ENCODE results near the gene AFF2.

AFF2 gene

GRCh38 chrX:148582353-148582752 is 81.9 kb downstream of the AFF2 start:
- no peak for TF ChIP-seq CTCF (IDR thresholded peaks at IDR 0.05; ENCODE audit: control insufficient read depth, insufficient read depth, low read depth, low read length, missing control alignments)
- H3K4me3 ChIP-seq (ENCODE audit: control insufficient read depth, low read depth, low read length) = no peak overlapping the region
- no peak for DNase-seq (ENCODE audit: low read depth)

- no peak for TF ChIP-seq CTCF (IDR thresholded peaks at IDR 0.05; ENCODE audit: control insufficient read depth, insufficient read depth, low read depth, low read length, missing control alignments)
- DNase-seq (ENCODE audit: low read depth) = no peak
Observed at GRCh38 chrX:148588649-148589310, 88.4 kb downstream of the AFF2 start.

GRCh38 chrX:148592595-148592994 is 92.2 kb downstream of the AFF2 start:
- DNase-seq (ENCODE audit: low read depth) = no peak
- no peak for TF ChIP-seq CTCF (IDR thresholded peaks at IDR 0.05; ENCODE audit: control insufficient read depth, insufficient read depth, low read depth, low read length, missing control alignments)
- H3K4me3 ChIP-seq (ENCODE audit: control insufficient read depth, low read depth, low read length) = no peak overlapping the region

More at GRCh38 chrX:148588649-148589310, 88.4 kb downstream of the AFF2 start:
- no peak overlapping the region for H3K4me3 ChIP-seq (ENCODE audit: control insufficient read depth, low read depth, low read length)

- no peak for DNase-seq (ENCODE audit: low read depth)
- no peak overlapping the region for H3K4me3 ChIP-seq (ENCODE audit: control insufficient read depth, low read depth, low read length)
- TF ChIP-seq CTCF (IDR thresholded peaks at IDR 0.05; ENCODE audit: control insufficient read depth, insufficient read depth, low read depth, low read length, missing control alignments) = no peak
Observed at GRCh38 chrX:148593146-148593545, 92.7 kb downstream of the AFF2 start.

- TF ChIP-seq CTCF (IDR thresholded peaks at IDR 0.05; ENCODE audit: control insufficient read depth, insufficient read depth, low read depth, low read length, missing control alignments) = no peak
- DNase-seq (ENCODE audit: low read depth) = no peak
- no peak overlapping the region for H3K4me3 ChIP-seq (ENCODE audit: control insufficient read depth, low read depth, low read length)
Observed at GRCh38 chrX:148593987-148594386, 93.6 kb downstream of the AFF2 start.

- no peak for DNase-seq (ENCODE audit: low read depth)
- no peak overlapping the region for H3K4me3 ChIP-seq (ENCODE audit: control insufficient read depth, low read depth, low read length)
- no peak for TF ChIP-seq CTCF (IDR thresholded peaks at IDR 0.05; ENCODE audit: control insufficient read depth, insufficient read depth, low read depth, low read length, missing control alignments)
Observed at GRCh38 chrX:148599404-148599803, 99.0 kb downstream of the AFF2 start.
